ENCODE measurements around the gene BUB1B.

BUB1B gene

DNA sequence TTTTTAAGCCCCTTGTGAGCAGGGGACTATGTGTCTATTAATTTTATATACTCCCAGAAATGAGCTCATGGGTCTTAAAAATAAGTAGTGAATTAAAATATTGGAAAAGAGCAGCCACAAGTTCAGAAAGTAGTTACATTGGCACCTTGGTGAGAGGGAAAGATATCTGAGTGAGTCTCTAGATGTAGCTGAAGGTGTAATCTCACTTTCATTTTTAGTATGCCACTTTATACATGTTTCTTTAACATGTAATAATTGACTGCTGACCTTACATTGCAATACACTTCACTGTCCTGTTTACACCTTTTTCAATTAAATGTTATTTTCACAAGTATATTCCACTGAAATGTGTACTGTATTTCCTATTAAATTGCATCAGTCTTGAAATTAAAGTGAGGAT lies 65.9 kb downstream of the BUB1B start:
- no peak for TF ChIP-seq EZH2phosphoT487 (IDR thresholded peaks at IDR 0.05; ENCODE audit: borderline replicate concordance, low read length)
- TF ChIP-seq, protein P1, sequence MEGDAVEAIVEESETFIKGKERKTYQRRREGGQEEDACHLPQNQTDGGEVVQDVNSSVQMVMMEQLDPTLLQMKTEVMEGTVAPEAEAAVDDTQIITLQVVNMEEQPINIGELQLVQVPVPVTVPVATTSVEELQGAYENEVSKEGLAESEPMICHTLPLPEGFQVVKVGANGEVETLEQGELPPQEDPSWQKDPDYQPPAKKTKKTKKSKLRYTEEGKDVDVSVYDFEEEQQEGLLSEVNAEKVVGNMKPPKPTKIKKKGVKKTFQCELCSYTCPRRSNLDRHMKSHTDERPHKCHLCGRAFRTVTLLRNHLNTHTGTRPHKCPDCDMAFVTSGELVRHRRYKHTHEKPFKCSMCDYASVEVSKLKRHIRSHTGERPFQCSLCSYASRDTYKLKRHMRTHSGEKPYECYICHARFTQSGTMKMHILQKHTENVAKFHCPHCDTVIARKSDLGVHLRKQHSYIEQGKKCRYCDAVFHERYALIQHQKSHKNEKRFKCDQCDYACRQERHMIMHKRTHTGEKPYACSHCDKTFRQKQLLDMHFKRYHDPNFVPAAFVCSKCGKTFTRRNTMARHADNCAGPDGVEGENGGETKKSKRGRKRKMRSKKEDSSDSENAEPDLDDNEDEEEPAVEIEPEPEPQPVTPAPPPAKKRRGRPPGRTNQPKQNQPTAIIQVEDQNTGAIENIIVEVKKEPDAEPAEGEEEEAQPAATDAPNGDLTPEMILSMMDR (IDR thresholded peaks at IDR 0.05; ENCODE audit: low read depth, low read length, poor library complexity, severe bottlenecking): no peak
- Histone ChIP-seq H3K4me3 (ENCODE audit: low read length) (no peak overlapping the region), H3K4me2 (ENCODE audit: low read length) (no peak overlapping the region), H3K27me3 (ENCODE audit: control insufficient read depth, low read length) (no peaks in the 10 kb centered on the region), H3K27ac (ENCODE audit: low read depth, low read length) (no peak overlapping the region), H3K9me2 (replicated peaks; ENCODE audit: control insufficient read depth, low read length) (no peaks in the 10 kb centered on the region), H3F3A (ENCODE audit: control insufficient read depth, insufficient read depth) (peaks cover 38% of the 10 kb centered on the region), H3K4me1 (ENCODE audit: control insufficient read depth, low read length) (no peaks in the 10 kb centered on the region), H3K79me2 (ENCODE audit: control insufficient read depth, low read length) (no peaks in the 10 kb centered on the region), H4K20me1 (ENCODE audit: control insufficient read depth, insufficient read depth, low read depth, low read length) (no peaks in the 10 kb centered on the region), H3K9me3 (ENCODE audit: control insufficient read depth, insufficient read depth, low read length) (no peaks in the 10 kb centered on the region), H3K36me3 (ENCODE audit: control insufficient read depth, low read length) (peaks cover 86% of the 10 kb centered on the region)

DNA sequence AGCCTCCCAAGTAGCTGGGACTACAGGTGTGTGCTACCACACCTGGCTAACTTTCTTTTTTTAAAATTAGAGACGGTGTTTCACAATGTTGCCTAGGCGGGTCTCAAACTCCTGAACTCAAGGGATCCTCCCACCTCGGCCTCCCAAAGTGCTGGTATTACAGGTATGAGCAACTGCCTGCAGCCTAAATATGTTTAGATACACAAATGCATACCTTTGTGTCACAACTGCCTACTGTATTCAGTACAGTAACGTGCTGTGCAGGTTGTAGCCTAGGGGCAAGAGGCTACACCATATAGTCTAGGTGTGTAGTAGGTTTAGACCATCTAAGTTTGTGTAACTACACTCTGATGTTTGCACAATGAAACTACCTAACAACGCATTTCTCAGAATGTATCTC lies 68.4 kb downstream of the BUB1B start:
- Histone ChIP-seq H3K4me3 (ENCODE audit: low read length) (no peak overlapping the region), H3K27ac (ENCODE audit: low read depth, low read length) (no peak overlapping the region), H3K9me2 (replicated peaks; ENCODE audit: control insufficient read depth, low read length) (no peaks in the 10 kb centered on the region), H3K4me1 (ENCODE audit: control insufficient read depth, low read length) (peaks cover 10% of the 10 kb centered on the region), H3K36me3 (ENCODE audit: control insufficient read depth, low read length) (peaks cover 66% of the 10 kb centered on the region), H3K9me3 (ENCODE audit: control insufficient read depth, insufficient read depth, low read length) (no peaks in the 10 kb centered on the region), H3K79me2 (ENCODE audit: control insufficient read depth, low read length) (no peaks in the 10 kb centered on the region), H4K20me1 (ENCODE audit: control insufficient read depth, insufficient read depth, low read depth, low read length) (no peaks in the 10 kb centered on the region), H3K4me2 (ENCODE audit: low read length) (no peak overlapping the region), H3F3A (ENCODE audit: control insufficient read depth, insufficient read depth) (peaks cover 29% of the 10 kb centered on the region), H3K27me3 (ENCODE audit: control insufficient read depth, low read length) (no peaks in the 10 kb centered on the region)
- TF ChIP-seq, protein P1 (IDR thresholded peaks at IDR 0.05; ENCODE audit: low read depth, low read length, poor library complexity, severe bottlenecking): no peak

DNA sequence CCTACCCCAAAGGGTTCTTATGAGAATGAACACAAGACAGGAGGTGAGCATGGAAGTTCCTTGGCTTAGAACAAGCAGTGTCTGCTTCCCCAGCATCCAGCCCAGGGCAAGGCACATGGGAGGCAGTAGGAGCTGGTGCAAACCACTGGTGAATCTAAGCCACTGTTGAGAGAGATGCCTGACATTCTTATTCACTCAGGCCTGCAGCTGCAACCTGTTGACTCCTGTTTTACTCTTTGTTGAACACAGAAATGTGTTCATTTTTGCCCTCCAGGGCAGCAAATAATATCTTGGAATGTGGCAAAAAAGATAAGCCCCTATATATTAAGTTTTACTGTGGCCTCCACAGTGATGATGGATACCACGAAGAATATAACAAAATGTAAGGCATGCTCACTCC lies 69.1 kb downstream of the BUB1B start:
- TF ChIP-seq, protein P1 (IDR thresholded peaks at IDR 0.05; ENCODE audit: low read depth, low read length, poor library complexity, severe bottlenecking): no peak
- TF ChIP-seq EZH2phosphoT487 (IDR thresholded peaks at IDR 0.05; ENCODE audit: borderline replicate concordance, low read length): no peak

DNA sequence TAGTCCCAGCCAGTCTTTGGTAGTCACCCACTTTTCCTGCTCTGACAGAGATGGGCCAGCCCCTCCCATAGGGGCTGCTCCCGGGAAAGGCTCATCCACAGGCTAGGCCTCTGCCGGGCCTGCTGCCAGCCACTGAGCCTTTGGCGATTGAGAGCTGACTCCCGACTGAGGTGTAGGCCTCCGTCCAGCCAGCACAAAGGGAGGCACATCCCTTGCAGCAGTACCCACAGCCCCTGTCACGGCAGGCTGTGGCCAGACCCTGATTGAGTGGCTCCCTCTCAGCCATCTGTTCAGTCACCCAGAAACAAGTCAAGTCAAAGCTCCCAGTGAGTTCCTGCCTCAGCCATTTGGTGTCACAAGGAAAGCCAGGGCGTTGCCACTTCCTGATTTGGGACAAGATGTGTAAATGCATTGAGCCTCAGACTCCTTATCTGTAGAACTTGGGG lies 71.8 kb downstream of the BUB1B start:
- TF ChIP-seq, protein P1 (IDR thresholded peaks at IDR 0.05; ENCODE audit: low read depth, low read length, poor library complexity, severe bottlenecking): no peak
- TF ChIP-seq EZH2phosphoT487 (IDR thresholded peaks at IDR 0.05; ENCODE audit: borderline replicate concordance, low read length): no peak
- Histone ChIP-seq H3K79me2 (ENCODE audit: control insufficient read depth, low read length) (no peaks in the 10 kb centered on the region), H3F3A (ENCODE audit: control insufficient read depth, insufficient read depth) (peaks cover 39% of the 10 kb centered on the region), H3K4me1 (ENCODE audit: control insufficient read depth, low read length) (peaks cover 24% of the 10 kb centered on the region), H3K27me3 (ENCODE audit: control insufficient read depth, low read length) (no peaks in the 10 kb centered on the region), H3K9me3 (ENCODE audit: control insufficient read depth, insufficient read depth, low read length) (no peaks in the 10 kb centered on the region), H4K20me1 (ENCODE audit: control insufficient read depth, insufficient read depth, low read depth, low read length) (no peaks in the 10 kb centered on the region), H3K36me3 (ENCODE audit: control insufficient read depth, low read length) (peaks cover 36% of the 10 kb centered on the region), H3K4me3 (ENCODE audit: low read length) (no peak overlapping the region), H3K4me2 (ENCODE audit: low read length) (no peak overlapping the region), H3K27ac (ENCODE audit: low read depth, low read length) (no peak overlapping the region), H3K9me2 (replicated peaks; ENCODE audit: control insufficient read depth, low read length) (no peaks in the 10 kb centered on the region)

More for the DNA sequence above, 69.1 kb downstream of the BUB1B start:
- H3F3A ChIP-seq (ENCODE audit: control insufficient read depth, insufficient read depth): peaks cover 27% of the 10 kb centered on the region
- no peak overlapping the region for H3K4me3 ChIP-seq (ENCODE audit: low read length)
- no peaks in the 10 kb centered on the region for H3K27me3 ChIP-seq (ENCODE audit: control insufficient read depth, low read length)
- H3K36me3 ChIP-seq (ENCODE audit: control insufficient read depth, low read length): peaks cover 60% of the 10 kb centered on the region
- H3K27ac ChIP-seq (ENCODE audit: low read depth, low read length): no peak overlapping the region
- H3K4me2 ChIP-seq (ENCODE audit: low read length): no peak overlapping the region
- no peaks in the 10 kb centered on the region for H3K79me2 ChIP-seq (ENCODE audit: control insufficient read depth, low read length)
- no peaks in the 10 kb centered on the region for H3K9me2 ChIP-seq (replicated peaks; ENCODE audit: control insufficient read depth, low read length)
- H3K4me1 ChIP-seq (ENCODE audit: control insufficient read depth, low read length): peaks cover 16% of the 10 kb centered on the region
- H3K9me3 ChIP-seq (ENCODE audit: control insufficient read depth, insufficient read depth, low read length): no peaks in the 10 kb centered on the region
- H4K20me1 ChIP-seq (ENCODE audit: control insufficient read depth, insufficient read depth, low read depth, low read length): no peaks in the 10 kb centered on the region

Measured in DOHH2 (cell line).